HEK293 (cell line): ENCODE data around the gene MGST3.

Experiments used
- CTCF ChIA-PET: fragments of 350-600 bp; formaldehyde crosslinking; extraction: SDS; loops from one replicate; lab custom pipeline; 2021; ENCODE audit warnings: antibody characterized with exemption; lab: Yijun Ruan, JAX
- POLR2A ChIA-PET: fragments of 300-600 bp; formaldehyde crosslinking; extraction: SDS; loops from one replicate; lab custom pipeline; 2020; ENCODE audit warnings: antibody characterized with exemption, inconsistent platforms; lab: Yijun Ruan, JAX
- H3K27ac ChIP-seq: fragments of 200-500 bp; sonication (Bioruptor generic); 2 replicates; pipeline ENCODE4 v1.5.1; 2014; ENCODE audit warnings: low read depth, low read length, control low read depth, inconsistent platforms; ENCODE audit errors: extremely low read depth
- H3K36me3 ChIP-seq, 2 experiments: fragments of 200-500 bp in 1 of 2; sonication (Bioruptor generic) in 1 of 2; 1 replicate in 1 of 2; 2 replicates in 1 of 2; pipeline ENCODE4 v1.5.1; 2014 to 2017; ENCODE audit warnings: inconsistent platforms in 2 of 2, low read length in 2 of 2; ENCODE audit not compliant: control insufficient read depth in 2 of 2, insufficient read depth in 1 of 2
- H3K4me1 ChIP-seq: fragments of 200-500 bp; sonication (Bioruptor generic); 2 replicates; pipeline ENCODE4 v1.5.1; 2014; ENCODE audit warnings: mild to moderate bottlenecking, low read length, inconsistent platforms; ENCODE audit not compliant: control insufficient read depth, insufficient read depth
- H3K4me3 ChIP-seq: 2 replicates; pipeline ENCODE4 v1.5.1; 2011; ENCODE audit warnings: low read depth, mild to moderate bottlenecking, control low read depth, low read length, moderate library complexity
- H3K9me3 ChIP-seq: fragments of 200-500 bp; sonication (Bioruptor generic); 2 replicates; pipeline ENCODE4 v1.5.1; 2014; ENCODE audit warnings: low read depth, low read length, inconsistent platforms; ENCODE audit not compliant: control insufficient read depth, insufficient read depth
- HOXC10 ChIP-seq: sonication (generic); formaldehyde crosslinking; IDR thresholded peaks from 2 replicates; pipeline ENCODE4 v1.8.1; 2023; ENCODE audit warnings: mild to moderate bottlenecking, missing genetic modification reagents
- KLF7 ChIP-seq: fragments of 450-650 bp; formaldehyde crosslinking; IDR thresholded peaks from 2 replicates; pipeline ENCODE4 v1.5.1; 2016; ENCODE audit warnings: missing biosample characterization, missing genetic modification characterization, borderline replicate concordance
- PRDM1 ChIP-seq: fragments of 450-650 bp; formaldehyde crosslinking; IDR thresholded peaks from 2 replicates; pipeline ENCODE4; 2016; ENCODE audit warnings: missing biosample characterization, missing genetic modification characterization
- TCF7L2 ChIP-seq: IDR thresholded peaks from 2 replicates; pipeline ENCODE4 v1.6.1; 2011; ENCODE audit warnings: low read depth, mild to moderate bottlenecking, inconsistent platforms, low read length, moderate library complexity, borderline replicate concordance
- ZBTB17 ChIP-seq: fragments of 450-650 bp; formaldehyde crosslinking; IDR thresholded peaks from 2 replicates; pipeline ENCODE4 v1.5.1; 2016; ENCODE audit warnings: missing biosample characterization, missing genetic modification characterization
- ZBTB7A ChIP-seq: fragments of 450-650 bp; formaldehyde crosslinking; IDR thresholded peaks from 2 replicates; pipeline ENCODE4 v1.5.1; 2016; ENCODE audit warnings: low read depth, missing biosample characterization, missing genetic modification characterization
- ZFP37 ChIP-seq: fragments of 450-650 bp; formaldehyde crosslinking; IDR thresholded peaks from 2 replicates; pipeline ENCODE4 v1.5.1; 2016; ENCODE audit warnings: missing biosample characterization, missing genetic modification characterization
- ZFP41 ChIP-seq: fragments of 450-650 bp; formaldehyde crosslinking; IDR thresholded peaks from 2 replicates; pipeline ENCODE4 v1.5.1; 2016; ENCODE audit warnings: missing biosample characterization, missing genetic modification characterization, borderline replicate concordance
- ZNF114 ChIP-seq: fragments of 450-650 bp; formaldehyde crosslinking; IDR thresholded peaks from 2 replicates; pipeline ENCODE4 v1.5.0; 2017; ENCODE audit warnings: missing biosample characterization, missing genetic modification characterization
- ZNF121 ChIP-seq: fragments of 450-650 bp; formaldehyde crosslinking; IDR thresholded peaks from 2 replicates; pipeline ENCODE4 v1.5.1; 2016; ENCODE audit warnings: missing biosample characterization, missing genetic modification characterization
- ZNF140 ChIP-seq: fragments of 450-650 bp; formaldehyde crosslinking; IDR thresholded peaks from 2 replicates; pipeline ENCODE4 v1.5.1; 2016; ENCODE audit warnings: missing biosample characterization, missing genetic modification characterization
- ZNF157 ChIP-seq: fragments of 450-650 bp; formaldehyde crosslinking; IDR thresholded peaks from 2 replicates; pipeline ENCODE4 v1.5.1; 2016; ENCODE audit warnings: missing biosample characterization, missing genetic modification characterization
- ZNF184 ChIP-seq: fragments of 450-650 bp; IDR thresholded peaks from 2 replicates; pipeline ENCODE4 v1.5.1; 2018; ENCODE audit warnings: missing biosample characterization, mild to moderate bottlenecking, missing genetic modification characterization
- ZNF202 ChIP-seq: fragments of 450-650 bp; formaldehyde crosslinking; IDR thresholded peaks from 2 replicates; pipeline ENCODE4 v1.5.1; 2016; ENCODE audit warnings: missing biosample characterization, missing genetic modification characterization, borderline replicate concordance
- ZNF221 ChIP-seq: fragments of 450-650 bp; formaldehyde crosslinking; IDR thresholded peaks from 2 replicates; pipeline ENCODE4 v1.5.1; 2017; ENCODE audit warnings: missing biosample characterization, missing genetic modification characterization, borderline replicate concordance
- ZNF266 ChIP-seq: fragments of 450-650 bp; formaldehyde crosslinking; IDR thresholded peaks from 2 replicates; pipeline ENCODE4 v1.5.1; 2016; ENCODE audit warnings: missing biosample characterization, missing genetic modification characterization, low read depth
- ZNF311 ChIP-seq: fragments of 450-650 bp; formaldehyde crosslinking; IDR thresholded peaks from 2 replicates; pipeline ENCODE4 v1.5.1; 2017; ENCODE audit warnings: missing biosample characterization, missing genetic modification characterization, borderline replicate concordance
- ZNF394 ChIP-seq: fragments of 450-650 bp; formaldehyde crosslinking; IDR thresholded peaks from 2 replicates; pipeline ENCODE4 v1.5.1; 2016; ENCODE audit warnings: missing biosample characterization, missing genetic modification characterization, mild to moderate bottlenecking, moderate library complexity, borderline replicate concordance
- ZNF398 ChIP-seq: fragments of 450-650 bp; formaldehyde crosslinking; IDR thresholded peaks from 2 replicates; pipeline ENCODE4 v1.5.1; 2017; ENCODE audit warnings: missing biosample characterization, missing genetic modification characterization
- ZNF544 ChIP-seq: fragments of 450-650 bp; formaldehyde crosslinking; IDR thresholded peaks from 2 replicates; pipeline ENCODE4 v1.5.0; 2017; ENCODE audit warnings: missing biosample characterization, missing genetic modification characterization
- ZNF549 ChIP-seq: fragments of 450-650 bp; IDR thresholded peaks from 2 replicates; pipeline ENCODE4 v1.5.1; 2018; ENCODE audit warnings: missing biosample characterization, missing genetic modification characterization, mild to moderate bottlenecking, inconsistent platforms, moderate library complexity
- ZNF560 ChIP-seq: fragments of 450-650 bp; formaldehyde crosslinking; IDR thresholded peaks from 2 replicates; pipeline ENCODE4 v1.5.1; 2017; ENCODE audit warnings: missing biosample characterization, missing genetic modification characterization, borderline replicate concordance
- ZNF585B ChIP-seq: fragments of 450-650 bp; formaldehyde crosslinking; IDR thresholded peaks from 2 replicates; pipeline ENCODE4 v1.5.1; 2016; ENCODE audit warnings: missing biosample characterization, missing genetic modification characterization
- ZNF654 ChIP-seq: fragments of 450-650 bp; formaldehyde crosslinking; IDR thresholded peaks from 2 replicates; pipeline ENCODE4 v1.5.1; 2016; ENCODE audit warnings: low read depth, missing biosample characterization, missing genetic modification characterization
- ZNF777 ChIP-seq: fragments of 450-650 bp; formaldehyde crosslinking; IDR thresholded peaks from 2 replicates; pipeline ENCODE4 v1.5.1; 2017; ENCODE audit warnings: missing biosample characterization, missing genetic modification characterization, borderline replicate concordance
- ZSCAN23 ChIP-seq: fragments of 450-650 bp; formaldehyde crosslinking; IDR thresholded peaks from 2 replicates; pipeline ENCODE4 v1.5.1; 2016; ENCODE audit warnings: missing biosample characterization, missing genetic modification characterization
- TF ChIP-seq, protein P1 (sequence below): fragments of 450-650 bp; formaldehyde crosslinking; IDR thresholded peaks from 2 replicates; pipeline ENCODE4 v1.5.1; 2016; ENCODE audit warnings: missing biosample characterization, missing genetic modification characterization

The MGST3 gene

GRCh38 chr1:165592945-165593823 is 37.9 kb upstream of the MGST3 start:
- no peak overlapping the region for H3K4me3 ChIP-seq
- no peaks in the 10 kb centered on the region for H3K9me3 ChIP-seq
- CTCF ChIA-PET, result interaction anchor here (0.6 to 9.0 kb wide), 31 partner anchors 8 to 1245 kb away, joined by 3 to 184 read pairs (median 4); no protein-coding TSS in a partner anchor
- POLR2A ChIA-PET, result no interaction called here
- H3K4me1 ChIP-seq, result no peaks in the 10 kb centered on the region
- H3K27ac ChIP-seq, result no peak overlapping the region
- TF ChIP-seq HOXC10 (no peak), ZBTB17 (tag by site-specific recombination) (0 out of 2 replicates have a peak, but pooled peaks have one; percentile 45), ZNF311 (tag by site-specific recombination) (no peak), ZNF121 (tag by site-specific recombination) (0 out of 2 replicates have a peak, but pooled peaks have one; percentile 42), ZNF184 (tag by site-specific recombination) (no peak), ZNF221 (tag by site-specific recombination) (no peak), ZNF266 (no peak), ZNF114 (tag by site-specific recombination) (no peak), ZNF654 (tag by site-specific recombination) (peak; percentile 95), ZNF394 (tag by site-specific recombination) (peak; percentile 12; the same call in 1 of the 2 replicates), ZNF777 (no peak), ZNF549 (no peak), ZNF202 (no peak)
- TF ChIP-seq, protein P1, sequence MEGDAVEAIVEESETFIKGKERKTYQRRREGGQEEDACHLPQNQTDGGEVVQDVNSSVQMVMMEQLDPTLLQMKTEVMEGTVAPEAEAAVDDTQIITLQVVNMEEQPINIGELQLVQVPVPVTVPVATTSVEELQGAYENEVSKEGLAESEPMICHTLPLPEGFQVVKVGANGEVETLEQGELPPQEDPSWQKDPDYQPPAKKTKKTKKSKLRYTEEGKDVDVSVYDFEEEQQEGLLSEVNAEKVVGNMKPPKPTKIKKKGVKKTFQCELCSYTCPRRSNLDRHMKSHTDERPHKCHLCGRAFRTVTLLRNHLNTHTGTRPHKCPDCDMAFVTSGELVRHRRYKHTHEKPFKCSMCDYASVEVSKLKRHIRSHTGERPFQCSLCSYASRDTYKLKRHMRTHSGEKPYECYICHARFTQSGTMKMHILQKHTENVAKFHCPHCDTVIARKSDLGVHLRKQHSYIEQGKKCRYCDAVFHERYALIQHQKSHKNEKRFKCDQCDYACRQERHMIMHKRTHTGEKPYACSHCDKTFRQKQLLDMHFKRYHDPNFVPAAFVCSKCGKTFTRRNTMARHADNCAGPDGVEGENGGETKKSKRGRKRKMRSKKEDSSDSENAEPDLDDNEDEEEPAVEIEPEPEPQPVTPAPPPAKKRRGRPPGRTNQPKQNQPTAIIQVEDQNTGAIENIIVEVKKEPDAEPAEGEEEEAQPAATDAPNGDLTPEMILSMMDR, result peak; percentile 64; the same call in 1 of the 2 replicates
- H3K36me3 ChIP-seq, result no peaks in the 10 kb centered on the region

- no peak overlapping the region for H3K4me3 ChIP-seq
- POLR2A ChIA-PET, result no interaction called here
- no peaks in the 10 kb centered on the region for H3K9me3 ChIP-seq
- H3K27ac ChIP-seq, result no peak overlapping the region
- CTCF ChIA-PET, result interaction anchor here (0.6 to 9.0 kb wide), 13 partner anchors 37 to 575 kb away, joined by 3 to 108 read pairs (median 4); no protein-coding TSS in a partner anchor
- H3K4me1 ChIP-seq, result no peaks in the 10 kb centered on the region
- TF ChIP-seq ZNF398 (tag by site-specific recombination), result no peak
- TF ChIP-seq ZNF585B (tag by site-specific recombination), result no peak
- TF ChIP-seq ZNF140 (tag by site-specific recombination), result no peak
- no peak for TF ChIP-seq ZNF157 (tag by site-specific recombination)
- TF ChIP-seq KLF7 (tag by site-specific recombination), result no peak
- TF ChIP-seq ZSCAN23 (tag by site-specific recombination), result no peak
- TF ChIP-seq TCF7L2, result no peak
- no peak for TF ChIP-seq ZNF560
- no peak for TF ChIP-seq ZNF544 (tag by site-specific recombination)
- no peak for TF ChIP-seq ZFP37 (tag by site-specific recombination)
- no peak for TF ChIP-seq ZFP41 (tag by site-specific recombination)
- TF ChIP-seq ZBTB7A (tag by site-specific recombination), result no peak
- TF ChIP-seq ZBTB17 (tag by site-specific recombination), result no peak
- TF ChIP-seq PRDM1 (tag by site-specific recombination), result no peak
- H3K36me3 ChIP-seq, result no peaks in the 10 kb centered on the region
These were observed 35.6 kb upstream of the MGST3 start for GRCh38 chr1:165595246-165595938.
